Measurements from ENCODE around the gene UBE3C.
"Not testable (repeated sequence)": the region's sequence is repeated elsewhere in the genome, so short reads cannot be mapped to it uniquely, and the experiment has no call there.

UBE3C gene

DNA sequence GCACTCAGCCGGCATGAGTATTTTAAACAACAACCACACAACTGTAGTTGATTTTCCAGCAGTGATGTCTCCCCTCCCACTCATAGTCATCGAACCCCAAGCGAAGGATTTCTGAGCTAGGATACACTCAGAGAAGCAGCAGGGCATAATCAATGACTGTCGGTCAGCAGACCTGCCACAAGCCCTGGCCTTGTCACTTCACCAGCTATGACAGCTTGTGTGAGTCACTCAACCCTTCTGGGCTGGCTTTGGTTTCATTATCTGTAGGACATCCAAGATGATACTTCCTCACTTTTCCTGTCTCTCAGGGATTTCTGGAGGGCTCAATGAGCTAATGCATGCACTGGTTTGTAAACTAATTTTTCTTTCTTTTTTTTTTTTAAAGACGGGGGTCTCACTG is 22.0 kb upstream of the UBE3C start:
- no peak overlapping the region for H3K9ac ChIP-seq (ENCODE audit: low read depth, low read length)
- H3K4me3 ChIP-seq (ENCODE audit: low read length), result no peak overlapping the region
- no peaks in the 10 kb centered on the region for H3K36me3 ChIP-seq (ENCODE audit: insufficient read depth, low read depth, low read length)
- no peaks in the 10 kb centered on the region for H3K4me1 ChIP-seq (ENCODE audit: insufficient read depth, low read length)
- H3K27me3 ChIP-seq (ENCODE audit: insufficient read depth, low read length), result no peaks in the 10 kb centered on the region
- peaks cover 9% of the 10 kb centered on the region for H3K9me3 ChIP-seq (ENCODE audit: insufficient read depth, low read depth, low read length)
- no peak overlapping the region for H3K27ac ChIP-seq (ENCODE audit: low read length)

- H3K27me3 ChIP-seq (ENCODE audit: insufficient read depth, low read length), result no peaks in the 10 kb centered on the region
- H3K36me3 ChIP-seq (ENCODE audit: insufficient read depth, low read depth, low read length), result no peaks in the 10 kb centered on the region
- no peak overlapping the region for H3K4me3 ChIP-seq (ENCODE audit: low read length)
- H3K9ac ChIP-seq (ENCODE audit: low read depth, low read length), result no peak overlapping the region
- H3K27ac ChIP-seq (ENCODE audit: low read length), result no peak overlapping the region
- H3K4me1 ChIP-seq (ENCODE audit: insufficient read depth, low read length), result no peaks in the 10 kb centered on the region
- H3K9me3 ChIP-seq (ENCODE audit: insufficient read depth, low read depth, low read length), result peaks cover 3% of the 10 kb centered on the region; the same call in 1 of the 2 replicates
Observed at GRCh38 chr7:157117796-157118195, 20.9 kb upstream of the UBE3C start.

DNA sequence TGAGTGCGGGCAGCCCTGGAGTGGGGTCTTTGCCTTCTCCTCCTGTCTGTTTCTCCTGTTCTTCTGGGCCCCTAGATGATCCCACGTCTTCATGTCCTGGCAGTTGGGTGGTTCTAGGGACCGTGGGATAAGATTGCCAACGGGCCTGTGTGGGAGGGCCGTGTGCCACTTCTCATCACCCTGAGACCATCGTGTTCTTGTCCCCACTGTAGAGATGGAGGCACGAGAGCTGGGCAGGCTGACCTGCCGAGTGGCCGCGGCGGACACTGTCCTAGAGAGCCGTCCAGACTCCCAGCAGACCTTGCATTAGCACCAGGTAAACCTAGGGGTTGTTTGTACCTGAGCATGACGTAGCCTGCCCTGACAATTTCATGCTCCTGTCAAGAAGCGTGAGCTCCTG is 18.5 kb upstream of the UBE3C start:
- Histone ChIP-seq H3K4me1 (ENCODE audit: insufficient read depth, low read length) (no peaks in the 10 kb centered on the region), H3K27me3 (ENCODE audit: insufficient read depth, low read length) (no peaks in the 10 kb centered on the region), H3K27ac (ENCODE audit: low read length) (no peak overlapping the region), H3K9ac (ENCODE audit: low read depth, low read length) (no peak overlapping the region), H3K36me3 (ENCODE audit: insufficient read depth, low read depth, low read length) (no peaks in the 10 kb centered on the region), H3K9me3 (ENCODE audit: insufficient read depth, low read depth, low read length) (no peaks in the 10 kb centered on the region), H3K4me3 (ENCODE audit: low read length) (no peak overlapping the region)

GRCh38 chr7:157121184-157121715 is 17.5 kb upstream of the UBE3C start:
- no peaks in the 10 kb centered on the region for H3K4me1 ChIP-seq (ENCODE audit: insufficient read depth, low read length)
- H3K36me3 ChIP-seq (ENCODE audit: insufficient read depth, low read depth, low read length), result no peaks in the 10 kb centered on the region
- H3K9ac ChIP-seq (ENCODE audit: low read depth, low read length), result no peak overlapping the region
- no peak overlapping the region for H3K27ac ChIP-seq (ENCODE audit: low read length)
- no peak overlapping the region for H3K4me3 ChIP-seq (ENCODE audit: low read length)
- no peaks in the 10 kb centered on the region for H3K27me3 ChIP-seq (ENCODE audit: insufficient read depth, low read length)
- no peaks in the 10 kb centered on the region for H3K9me3 ChIP-seq (ENCODE audit: insufficient read depth, low read depth, low read length)

DNA sequence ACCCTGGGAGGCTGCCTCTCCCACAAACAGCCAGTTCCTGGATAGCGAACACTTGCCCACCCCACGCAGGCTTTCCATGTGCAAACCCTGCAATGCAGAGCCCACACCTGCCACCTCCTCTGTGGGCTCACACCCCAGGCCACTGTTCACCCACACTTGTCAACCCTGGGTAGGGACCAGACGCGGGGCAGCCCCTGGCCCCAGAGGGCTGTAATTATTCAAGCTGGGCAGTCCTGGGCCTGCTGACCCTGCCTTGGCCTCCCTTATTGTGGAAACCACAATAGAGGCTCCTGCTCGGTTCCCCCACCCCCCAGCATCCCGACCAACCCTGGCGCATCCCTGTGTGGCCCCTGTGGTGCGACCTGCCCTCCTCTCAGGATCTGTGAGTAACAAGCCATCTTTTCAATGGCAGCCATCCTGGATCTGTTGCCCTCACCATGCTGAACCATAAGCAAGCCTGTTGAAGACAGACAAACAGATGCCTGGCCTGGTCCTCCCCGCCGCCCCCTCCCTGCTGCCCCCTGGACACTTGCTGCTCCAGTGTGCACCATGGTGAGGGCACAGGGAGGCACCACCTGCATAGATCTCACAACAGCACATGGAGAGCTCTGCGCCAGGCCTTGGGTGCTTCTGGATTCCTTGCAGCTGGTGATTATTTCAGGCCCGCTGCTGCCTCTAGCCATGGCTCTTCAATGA is 15.8 kb upstream of the UBE3C start:
- Histone ChIP-seq H3K27me3 (ENCODE audit: insufficient read depth, low read length) (no peaks in the 10 kb centered on the region), H3K36me3 (ENCODE audit: insufficient read depth, low read depth, low read length) (no peaks in the 10 kb centered on the region), H3K9me3 (ENCODE audit: insufficient read depth, low read depth, low read length) (no peaks in the 10 kb centered on the region), H3K4me1 (ENCODE audit: insufficient read depth, low read length) (no peaks in the 10 kb centered on the region), H3K27ac (ENCODE audit: low read length) (no peak overlapping the region), H3K4me3 (ENCODE audit: low read length) (no peak overlapping the region), H3K9ac (ENCODE audit: low read depth, low read length) (no peak overlapping the region)

DNA sequence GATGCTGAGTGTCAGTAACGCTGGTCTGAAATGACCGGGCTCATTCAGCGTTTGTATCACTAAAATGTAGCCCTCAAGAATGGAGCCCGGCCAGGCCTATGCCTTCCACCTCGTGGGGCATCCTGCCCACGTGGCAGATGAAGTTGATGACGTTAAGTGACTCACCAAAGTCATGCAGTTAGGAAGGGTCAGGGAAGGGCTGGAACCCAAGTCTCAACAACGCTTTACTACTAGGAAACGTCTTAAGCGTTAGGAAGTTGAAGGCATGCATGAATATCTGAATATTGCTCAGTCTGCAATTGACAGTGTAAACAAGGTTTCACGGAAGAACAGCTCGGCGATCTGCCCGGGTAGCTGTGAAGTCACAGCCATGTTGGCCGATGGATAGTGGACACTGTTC is 14.0 kb upstream of the UBE3C start:
- Histone ChIP-seq H3K9me3 (ENCODE audit: insufficient read depth, low read depth, low read length) (no peaks in the 10 kb centered on the region), H3K9ac (ENCODE audit: low read depth, low read length) (no peak overlapping the region), H3K27me3 (ENCODE audit: insufficient read depth, low read length) (no peaks in the 10 kb centered on the region)

DNA sequence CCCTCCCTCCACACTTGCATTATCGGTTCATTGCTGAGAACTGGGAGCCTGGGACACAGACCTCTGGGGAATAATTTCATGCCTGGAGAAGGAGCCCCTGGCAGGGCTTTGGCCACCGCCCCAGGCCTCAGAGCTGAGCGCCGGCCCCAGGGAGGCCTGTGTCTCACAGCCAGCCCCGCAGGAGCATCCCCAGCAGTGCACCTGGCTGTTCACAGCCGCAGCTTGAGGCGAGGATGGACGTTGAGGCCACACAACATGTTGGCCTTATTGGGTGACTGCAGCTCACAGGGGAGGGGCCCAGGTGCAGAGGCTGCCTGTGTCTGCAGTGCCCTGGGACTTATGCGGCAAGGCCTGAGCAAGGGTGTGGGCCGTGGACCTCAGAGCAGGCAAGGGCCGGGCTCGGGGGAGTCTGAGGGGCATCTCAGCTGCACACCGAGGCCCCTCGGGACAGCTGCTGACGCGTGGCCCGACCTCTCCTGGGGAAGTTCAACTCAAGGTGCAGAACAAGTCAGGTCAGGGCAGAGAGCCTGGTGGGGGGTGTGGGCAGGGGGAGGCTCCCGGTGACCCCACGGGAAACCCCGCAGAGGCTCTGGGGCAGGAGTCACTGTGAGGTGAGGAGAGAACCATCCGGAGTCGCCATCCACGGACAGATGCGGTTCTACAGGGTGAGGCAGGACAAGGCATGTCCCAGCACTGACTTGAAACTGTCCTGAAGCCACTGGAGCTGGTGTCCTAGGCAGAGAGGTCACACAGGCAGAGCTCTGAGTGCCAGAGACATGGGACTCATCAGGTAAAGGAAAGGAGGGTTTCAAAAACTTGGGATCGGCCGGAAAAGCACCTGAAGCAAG is 13.1 kb upstream of the UBE3C start:
- no peaks in the 10 kb centered on the region; the same call in 1 of the 2 replicates for H3K27me3 ChIP-seq (ENCODE audit: insufficient read depth, low read length)
- H3K9me3 ChIP-seq (ENCODE audit: insufficient read depth, low read depth, low read length), result no peaks in the 10 kb centered on the region
- H3K36me3 ChIP-seq (ENCODE audit: insufficient read depth, low read depth, low read length), result no peaks in the 10 kb centered on the region
- H3K4me1 ChIP-seq (ENCODE audit: insufficient read depth, low read length), result no peaks in the 10 kb centered on the region
- no peak overlapping the region for H3K27ac ChIP-seq (ENCODE audit: low read length)
- no peak overlapping the region for H3K4me3 ChIP-seq (ENCODE audit: low read length)
- no peak overlapping the region for H3K9ac ChIP-seq (ENCODE audit: low read depth, low read length)

More for the DNA sequence above, 14.0 kb upstream of the UBE3C start:
- H3K4me1 ChIP-seq (ENCODE audit: insufficient read depth, low read length), result no peaks in the 10 kb centered on the region
- no peak overlapping the region for H3K27ac ChIP-seq (ENCODE audit: low read length)
- no peak overlapping the region for H3K4me3 ChIP-seq (ENCODE audit: low read length)
- H3K36me3 ChIP-seq (ENCODE audit: insufficient read depth, low read depth, low read length), result no peaks in the 10 kb centered on the region

DNA sequence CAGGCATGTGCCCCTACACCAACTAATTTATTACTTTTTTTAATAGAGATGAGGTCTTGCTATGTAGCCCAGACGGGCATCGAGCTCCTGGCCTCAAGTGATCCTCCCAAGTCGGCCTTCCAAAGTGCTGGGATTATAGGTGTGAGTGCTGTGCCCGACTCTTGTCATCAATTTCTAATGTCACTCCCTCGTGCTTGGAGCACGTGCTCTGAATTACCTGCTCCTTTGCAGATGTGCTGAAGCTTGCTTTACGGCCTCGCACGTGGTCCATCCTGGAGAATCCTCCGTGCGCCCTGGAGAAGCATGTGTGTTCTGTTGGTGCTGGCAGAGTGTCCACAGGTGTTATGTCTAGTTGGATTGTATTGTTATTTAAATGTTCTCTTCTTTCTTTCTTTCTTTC is 11.8 kb upstream of the UBE3C start:
- H3K9ac ChIP-seq (ENCODE audit: low read depth, low read length), result no peak overlapping the region
- H3K4me3 ChIP-seq (ENCODE audit: low read length), result no peak overlapping the region
- no peaks in the 10 kb centered on the region for H3K9me3 ChIP-seq (ENCODE audit: insufficient read depth, low read depth, low read length)
- H3K27ac ChIP-seq (ENCODE audit: low read length), result no peak overlapping the region
- H3K4me1 ChIP-seq (ENCODE audit: insufficient read depth, low read length), result no peaks in the 10 kb centered on the region
- H3K27me3 ChIP-seq (ENCODE audit: insufficient read depth, low read length), result no peaks in the 10 kb centered on the region; the same call in 1 of the 2 replicates
- H3K36me3 ChIP-seq (ENCODE audit: insufficient read depth, low read depth, low read length), result no peaks in the 10 kb centered on the region

DNA sequence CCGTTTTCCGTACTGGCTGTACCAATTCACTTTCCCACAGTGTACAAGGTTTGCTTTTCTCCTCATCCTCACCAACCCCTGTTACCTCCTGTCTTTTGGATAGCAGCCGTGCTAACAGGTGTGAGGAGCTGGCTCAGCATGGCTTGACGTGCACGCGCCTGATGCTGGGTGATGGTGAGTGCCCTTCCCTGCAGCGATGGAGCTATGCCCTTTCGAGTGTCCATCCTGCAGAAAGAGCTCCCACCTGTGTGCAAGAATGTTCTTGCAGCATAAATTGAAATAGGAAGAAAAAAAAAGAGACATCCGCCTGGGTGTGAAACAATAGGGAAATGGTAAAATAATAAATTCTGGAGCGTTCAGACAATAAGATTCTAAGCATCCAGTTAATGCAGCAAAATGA is 9.5 kb upstream of the UBE3C start:
- Histone ChIP-seq H3K4me3 (ENCODE audit: low read length) (no peak overlapping the region), H3K9ac (ENCODE audit: low read depth, low read length) (no peak overlapping the region), H3K36me3 (ENCODE audit: insufficient read depth, low read depth, low read length) (no peaks in the 10 kb centered on the region), H3K9me3 (ENCODE audit: insufficient read depth, low read depth, low read length) (no peaks in the 10 kb centered on the region), H3K27ac (ENCODE audit: low read length) (no peak overlapping the region), H3K4me1 (ENCODE audit: insufficient read depth, low read length) (no peaks in the 10 kb centered on the region), H3K27me3 (ENCODE audit: insufficient read depth, low read length) (no peaks in the 10 kb centered on the region; the same call in 1 of the 2 replicates)

DNA sequence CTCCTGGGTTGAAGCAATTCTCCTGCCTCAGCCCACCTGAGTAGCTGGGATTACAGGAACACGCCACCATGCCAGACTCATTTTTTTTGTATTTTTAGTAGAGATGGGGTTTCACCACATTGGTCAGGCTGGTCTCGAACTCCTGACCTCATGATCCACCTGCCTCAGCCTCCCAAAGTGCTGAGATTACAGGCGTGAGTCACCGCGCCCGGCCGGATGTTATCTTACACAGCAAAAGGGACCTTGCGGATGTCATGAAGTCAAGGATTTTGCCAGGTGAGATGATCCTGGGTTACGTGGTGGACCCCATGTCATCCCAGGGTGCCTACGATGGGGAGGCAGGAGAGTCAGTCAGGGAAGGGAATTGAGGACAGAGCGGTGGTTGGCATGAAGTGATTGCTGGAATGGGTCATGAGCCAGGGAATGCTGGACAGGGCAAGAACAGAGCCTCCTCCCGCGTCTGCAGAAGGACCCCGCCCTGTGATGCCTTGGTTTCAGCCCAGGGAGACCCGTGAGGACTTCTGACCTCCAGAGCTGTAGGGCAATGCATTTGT is 8.7 kb upstream of the UBE3C start:
- H3K9me3 ChIP-seq (ENCODE audit: insufficient read depth, low read depth, low read length), result no peaks in the 10 kb centered on the region
- no peak overlapping the region for H3K9ac ChIP-seq (ENCODE audit: low read depth, low read length)
- H3K4me3 ChIP-seq (ENCODE audit: low read length), result no peak overlapping the region
- no peaks in the 10 kb centered on the region; the same call in 1 of the 2 replicates for H3K27me3 ChIP-seq (ENCODE audit: insufficient read depth, low read length)
- H3K36me3 ChIP-seq (ENCODE audit: insufficient read depth, low read depth, low read length), result no peaks in the 10 kb centered on the region
- no peaks in the 10 kb centered on the region for H3K4me1 ChIP-seq (ENCODE audit: insufficient read depth, low read length)
- H3K27ac ChIP-seq (ENCODE audit: low read length), result no peak overlapping the region

DNA sequence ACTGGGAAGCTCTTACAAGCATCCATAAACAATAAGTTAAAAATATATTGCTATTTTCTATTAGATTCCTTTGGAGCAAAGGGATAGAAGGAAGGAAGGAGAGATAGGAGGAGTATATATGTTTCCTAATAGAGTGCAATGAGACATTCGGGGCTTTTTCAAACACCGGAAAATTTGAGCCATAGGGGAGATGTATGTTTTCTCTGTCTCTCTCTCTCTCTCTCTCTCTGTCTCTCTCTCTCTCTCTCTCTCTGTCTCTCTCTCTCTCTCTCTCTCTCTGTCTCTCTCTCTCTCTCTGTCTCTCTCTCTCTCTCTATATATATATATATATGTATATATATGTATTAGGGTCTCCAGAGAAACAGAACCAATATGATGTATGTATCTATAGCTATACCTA is 7.9 kb upstream of the UBE3C start:
- H3K27ac ChIP-seq (ENCODE audit: low read length); H3K36me3 ChIP-seq (ENCODE audit: insufficient read depth, low read depth, low read length); H3K4me1 ChIP-seq (ENCODE audit: insufficient read depth, low read length); H3K9ac ChIP-seq (ENCODE audit: low read depth, low read length); H3K4me3 ChIP-seq (ENCODE audit: low read length); H3K27me3 ChIP-seq (ENCODE audit: insufficient read depth, low read length); H3K9me3 ChIP-seq (ENCODE audit: insufficient read depth, low read depth, low read length): not testable (repeated sequence)

Data from iPS-20b (cell line).